Ectodermal cell (in vitro differentiated cells): ENCODE measurements around the gene CCDC27.
"Not testable (repeated sequence)": the region's sequence is repeated elsewhere in the genome, so short reads cannot be mapped to it uniquely, and the experiment has no call there.

Experiments
- H3K27ac ChIP-seq: 2 replicates; pipeline ENCODE4 v1.7.0; 2013; ENCODE audit warnings: mild to moderate bottlenecking, low read depth, low read length; ENCODE audit not compliant: insufficient read depth, poor library complexity, severe bottlenecking
- H3K27me3 ChIP-seq: 2 replicates; pipeline ENCODE4 v1.7.0; 2013; ENCODE audit warnings: mild to moderate bottlenecking, low read length; ENCODE audit not compliant: insufficient read depth, control insufficient read depth, poor library complexity, severe bottlenecking
- H3K36me3 ChIP-seq: one replicate; pipeline ENCODE4 v1.7.0; 2013; ENCODE audit warnings: low read length; ENCODE audit not compliant: control insufficient read depth, insufficient read depth
- H3K4me1 ChIP-seq: one replicate; pipeline ENCODE4 v1.7.0; 2013; ENCODE audit warnings: low read length; ENCODE audit not compliant: control insufficient read depth, insufficient read depth
- H3K4me3 ChIP-seq: 2 replicates; pipeline ENCODE4 v1.7.0; 2013; ENCODE audit warnings: low read depth, low read length, control low read depth; ENCODE audit not compliant: insufficient read depth
- H3K9me3 ChIP-seq: 2 replicates; pipeline ENCODE4 v1.7.0; 2013; ENCODE audit warnings: mild to moderate bottlenecking, low read length, moderate library complexity; ENCODE audit not compliant: control insufficient read depth
- whole genome bisulfite sequencing, 2 experiments: methylation state at CpG; one replicate each; pipeline ENCODE4 v1.1.7; 2013; ENCODE audit warnings: missing lambda C conversion rate in 2 of 2; 5-methylcytosine and 5-hydroxymethylcytosine counted together

The CCDC27 gene

GRCh38 chr1:3810149-3810761 is 58.0 kb downstream of the CCDC27 start:
- H3K36me3 ChIP-seq, H3K27ac ChIP-seq, H3K9me3 ChIP-seq, H3K4me1 ChIP-seq, H3K27me3 ChIP-seq, H3K4me3 ChIP-seq: not testable (repeated sequence)
- WGBS, 2 experiments = 87 to 90% methylated on average over 9 of the region's 9 CpGs

DNA sequence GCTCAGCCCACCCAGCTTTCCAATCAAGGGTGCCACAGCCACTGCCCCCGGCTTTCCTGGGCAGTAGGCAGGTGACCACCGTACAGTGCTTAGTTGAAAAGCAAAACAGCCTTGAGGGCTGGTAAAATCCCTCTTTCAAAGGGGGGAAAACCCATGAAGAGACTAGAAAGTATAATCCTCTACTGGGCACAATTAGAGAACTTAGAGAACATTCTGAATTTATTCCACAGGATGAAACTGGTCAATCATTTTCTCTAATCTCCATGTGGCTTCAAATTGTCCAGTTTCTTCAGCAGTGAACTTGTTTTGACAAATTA is 59.3 kb downstream of the CCDC27 start:
- Histone ChIP-seq H3K4me3 (no peak overlapping the region), H3K27ac (no peak overlapping the region), H3K36me3 (no peaks in the 10 kb centered on the region), H3K9me3 (no peaks in the 10 kb centered on the region), H3K27me3 (no peaks in the 10 kb centered on the region), H3K4me1 (no peaks in the 10 kb centered on the region)
- 58 to 69% methylated on average over 2 of the region's 2 CpGs for WGBS, 2 experiments

DNA sequence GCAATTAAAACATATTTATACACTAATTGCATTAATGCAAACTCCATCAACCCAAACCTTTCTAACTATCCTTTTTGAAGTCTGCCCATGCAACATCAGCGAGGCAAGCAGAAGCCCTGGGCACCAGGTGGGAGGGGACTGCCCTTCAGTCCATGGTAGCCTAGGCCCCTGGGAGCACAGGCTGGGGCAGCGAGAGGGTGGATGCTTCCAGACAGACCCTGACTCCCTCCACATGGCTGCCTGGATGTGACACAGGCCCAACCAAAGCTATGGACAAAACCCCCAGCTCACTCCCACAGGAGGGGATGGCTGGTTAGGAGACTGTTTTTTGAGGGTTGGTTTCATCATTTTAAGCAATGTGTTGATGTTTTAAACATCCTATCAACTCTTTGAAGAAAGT is 61.8 kb downstream of the CCDC27 start:
- Histone ChIP-seq H3K27ac (no peak overlapping the region), H3K27me3 (no peaks in the 10 kb centered on the region), H3K4me1 (no peaks in the 10 kb centered on the region), H3K9me3 (no peaks in the 10 kb centered on the region), H3K4me3 (no peak overlapping the region), H3K36me3 (no peaks in the 10 kb centered on the region)
- whole genome bisulfite sequencing, 2 experiments = 97 to 98% methylated on average over 2 of the region's 2 CpGs

GRCh38 chr1:3814771-3815561 is 62.7 kb downstream of the CCDC27 start:
- Histone ChIP-seq H3K4me3 (no peak overlapping the region), H3K9me3 (no peaks in the 10 kb centered on the region), H3K27ac (no peak overlapping the region), H3K27me3 (no peaks in the 10 kb centered on the region), H3K36me3 (no peaks in the 10 kb centered on the region), H3K4me1 (no peaks in the 10 kb centered on the region)
- WGBS, 2 experiments = 93 to 94% methylated on average over 42 of the region's 42 CpGs

GRCh38 chr1:3816331-3817137 is 64.3 kb downstream of the CCDC27 start:
- no peaks in the 10 kb centered on the region for H3K36me3 ChIP-seq
- WGBS, 2 experiments = 92 to 94% methylated on average over 38 of the region's 38 CpGs

GRCh38 chr1:3817138-3817740 is 65.0 kb downstream of the CCDC27 start:
- 93 to 95% methylated on average over 17 of the region's 17 CpGs for WGBS, 2 experiments

More at GRCh38 chr1:3816331-3817137, 64.3 kb downstream of the CCDC27 start:
- Histone ChIP-seq H3K27ac (no peak overlapping the region), H3K27me3 (no peaks in the 10 kb centered on the region), H3K9me3 (no peaks in the 10 kb centered on the region), H3K4me3 (no peak overlapping the region), H3K4me1 (no peaks in the 10 kb centered on the region)

DNA sequence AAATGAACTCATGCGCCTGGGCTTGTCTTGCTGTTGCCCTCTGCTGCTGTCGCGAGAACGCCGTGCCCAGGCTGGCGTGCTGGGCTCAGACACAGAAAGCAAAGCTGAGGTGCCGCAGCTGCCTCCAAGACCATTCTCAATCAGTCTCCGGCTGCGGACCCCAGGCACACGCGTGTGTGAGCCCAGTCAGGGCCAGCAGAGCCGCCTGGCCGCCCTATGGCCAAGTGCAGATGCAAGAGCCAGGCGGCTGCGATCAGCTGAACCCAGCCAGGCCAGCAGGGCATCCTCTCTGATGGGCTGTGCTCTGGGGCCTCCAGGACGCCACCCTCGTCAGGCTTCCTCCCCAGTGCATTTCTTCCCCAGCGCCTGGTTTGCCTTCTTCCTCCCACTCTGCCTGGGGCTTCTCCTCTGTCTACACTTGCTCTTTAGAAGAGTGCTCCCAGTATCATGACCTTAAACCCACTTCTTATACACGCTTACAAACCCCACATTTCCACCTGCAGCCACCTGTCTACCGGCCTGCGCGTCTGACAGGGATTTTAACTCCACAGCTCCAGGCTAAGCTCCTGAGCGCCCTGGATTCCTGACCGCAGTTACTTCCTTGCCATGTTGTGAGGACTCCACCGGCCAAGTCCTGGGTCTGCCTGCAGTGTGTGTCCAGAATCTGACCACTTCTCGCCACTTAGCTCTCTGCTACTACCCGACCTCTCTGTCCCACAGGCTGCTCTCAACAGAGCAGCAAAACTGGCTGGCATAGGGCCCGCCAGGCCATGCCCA is 65.8 kb downstream of the CCDC27 start:
- Histone ChIP-seq H3K27ac (no peak overlapping the region), H3K36me3 (no peaks in the 10 kb centered on the region), H3K4me1 (no peaks in the 10 kb centered on the region), H3K9me3 (no peaks in the 10 kb centered on the region), H3K4me3 (no peak overlapping the region), H3K27me3 (no peaks in the 10 kb centered on the region)
- 92 to 93% methylated on average over 28 of the region's 28 CpGs for WGBS, 2 experiments

More at GRCh38 chr1:3817138-3817740, 65.0 kb downstream of the CCDC27 start:
- Histone ChIP-seq H3K27me3 (no peaks in the 10 kb centered on the region), H3K4me1 (no peaks in the 10 kb centered on the region), H3K9me3 (no peaks in the 10 kb centered on the region), H3K36me3 (no peaks in the 10 kb centered on the region), H3K27ac (no peak overlapping the region), H3K4me3 (no peak overlapping the region)

GRCh38 chr1:3819771-3820200 is 67.5 kb downstream of the CCDC27 start:
- Histone ChIP-seq H3K4me1 (no peaks in the 10 kb centered on the region), H3K4me3 (no peak overlapping the region), H3K36me3 (no peaks in the 10 kb centered on the region), H3K9me3 (no peaks in the 10 kb centered on the region), H3K27ac (no peak overlapping the region), H3K27me3 (no peaks in the 10 kb centered on the region)
- WGBS, 2 experiments = 83 to 89% methylated on average over 10 of the region's 10 CpGs

GRCh38 chr1:3820316-3820715 is 68.1 kb downstream of the CCDC27 start:
- no peak overlapping the region for H3K27ac ChIP-seq
- WGBS, 2 experiments = 94 to 96% methylated on average over 8 of the region's 8 CpGs
- H3K27me3 ChIP-seq = no peaks in the 10 kb centered on the region
- H3K36me3 ChIP-seq = no peaks in the 10 kb centered on the region
- no peaks in the 10 kb centered on the region for H3K4me1 ChIP-seq
- no peaks in the 10 kb centered on the region for H3K9me3 ChIP-seq
- no peak overlapping the region for H3K4me3 ChIP-seq
